ENCODE results near the gene SIK2.

- no peak for TF ChIP-seq MAX (IDR thresholded peaks at IDR 0.05; ENCODE audit: insufficient read depth, insufficient read length)
- TF ChIP-seq POLR2A (IDR thresholded peaks at IDR 0.05; ENCODE audit: low read depth, low read length), result no peak
- TF ChIP-seq POLR2AphosphoS5 (IDR thresholded peaks at IDR 0.05; ENCODE audit: insufficient read depth, low read depth, low read length), result no peak
- TF ChIP-seq CTCF (IDR thresholded peaks at IDR 0.05; ENCODE audit: extremely low read depth in 1 of 2, insufficient read depth in 1 of 2, low read depth in 1 of 2, low read length in 2 of 2), result no peak
- no peak for TF ChIP-seq EZH2 (IDR thresholded peaks at IDR 0.05; ENCODE audit: borderline replicate concordance, low read depth, low read length, severe bottlenecking)
- TF ChIP-seq MYC (IDR thresholded peaks at IDR 0.05; ENCODE audit: low read depth, low read length), result no peak
- TF ChIP-seq JUN (IDR thresholded peaks at IDR 0.05; ENCODE audit: borderline replicate concordance, insufficient read depth, insufficient read length, low read depth), result no peak
Observed at GRCh38 chr11:111607751-111608150, 5.5 kb downstream of the SIK2 start.
